ENCODE measurements around the gene ZCWPW1.

Gene ZCWPW1

DNA sequence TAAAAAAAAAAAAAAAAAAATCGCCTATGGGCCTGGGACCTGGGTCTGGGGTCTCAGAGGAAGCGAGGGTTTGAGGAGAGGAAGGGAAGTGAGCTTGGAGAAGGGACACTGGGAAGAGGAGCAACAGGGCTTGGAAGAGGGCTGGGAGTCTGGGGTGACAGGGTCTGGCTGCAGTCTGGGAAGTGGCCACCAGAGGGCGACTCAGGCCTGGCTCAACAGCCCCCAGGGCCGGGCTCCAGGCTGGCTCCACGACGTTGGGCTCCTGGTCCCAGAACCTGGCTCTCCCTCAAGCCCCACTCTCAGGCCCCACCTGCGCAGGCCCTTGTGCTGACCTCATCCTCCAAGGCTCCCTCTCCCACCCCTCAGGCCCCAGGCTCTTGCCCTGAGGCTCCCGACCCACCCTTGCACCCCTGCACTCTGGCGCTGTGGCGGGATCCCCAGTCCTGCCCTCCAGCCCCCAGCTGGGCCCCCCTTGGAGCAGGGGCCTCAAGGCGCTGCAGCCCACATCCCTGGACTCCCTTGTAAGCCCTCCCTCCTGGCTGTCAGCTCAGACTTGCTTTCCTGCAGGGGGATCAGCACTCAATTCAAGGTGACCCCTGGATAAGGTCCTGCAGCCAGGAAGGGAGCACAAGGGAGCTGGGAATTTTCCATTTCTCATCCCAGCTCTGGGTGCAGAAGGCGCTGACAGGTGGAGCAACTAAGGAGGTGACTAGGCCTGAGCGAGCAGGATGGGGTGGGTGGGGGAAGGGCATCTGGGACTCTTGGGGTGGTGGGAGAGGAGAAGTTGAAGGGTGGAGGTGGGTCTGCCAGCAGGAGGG is 40.9 kb upstream of the ZCWPW1 start:
- H3K36me3 ChIP-seq (ENCODE audit: control insufficient read depth, insufficient read depth, low read length), result peaks cover 63% of the 10 kb centered on the region
- no peaks in the 10 kb centered on the region for H3K9me3 ChIP-seq (ENCODE audit: control insufficient read depth, low read length)
- no peaks in the 10 kb centered on the region for H3K27me3 ChIP-seq (replicated peaks; ENCODE audit: control insufficient read depth, insufficient read depth, low read length, poor library complexity, severe bottlenecking)
- no peak overlapping the region for H3K4me3 ChIP-seq (ENCODE audit: insufficient read depth, low read depth, low read length, poor library complexity, severe bottlenecking)
- no peak overlapping the region for H3K27ac ChIP-seq (ENCODE audit: insufficient read depth, low read length, poor library complexity, severe bottlenecking)
- DNase-seq, result peak; percentile 63 to 77 (median 70)
- peaks cover 20% of the 10 kb centered on the region for H3K4me1 ChIP-seq (ENCODE audit: control insufficient read depth, insufficient read depth, low read length, poor library complexity, severe bottlenecking)

GRCh38 chr7:100467638-100468373 is 39.3 kb upstream of the ZCWPW1 start:
- Histone ChIP-seq H3K4me3 (ENCODE audit: insufficient read depth, low read depth, low read length, poor library complexity, severe bottlenecking) (no peak overlapping the region), H3K9me3 (ENCODE audit: control insufficient read depth, low read length) (no peaks in the 10 kb centered on the region), H3K27ac (ENCODE audit: insufficient read depth, low read length, poor library complexity, severe bottlenecking) (no peak overlapping the region), H3K4me1 (ENCODE audit: control insufficient read depth, insufficient read depth, low read length, poor library complexity, severe bottlenecking) (peaks cover 7% of the 10 kb centered on the region), H3K36me3 (ENCODE audit: control insufficient read depth, insufficient read depth, low read length) (peaks cover 59% of the 10 kb centered on the region), H3K27me3 (replicated peaks; ENCODE audit: control insufficient read depth, insufficient read depth, low read length, poor library complexity, severe bottlenecking) (no peaks in the 10 kb centered on the region)
- no peak for DNase-seq

GRCh38 chr7:100466653-100467605 is 38.4 kb upstream of the ZCWPW1 start:
- H3K4me1 ChIP-seq (ENCODE audit: control insufficient read depth, insufficient read depth, low read length, poor library complexity, severe bottlenecking), result peaks cover 6% of the 10 kb centered on the region
- no peaks in the 10 kb centered on the region for H3K27me3 ChIP-seq (replicated peaks; ENCODE audit: control insufficient read depth, insufficient read depth, low read length, poor library complexity, severe bottlenecking)
- H3K36me3 ChIP-seq (ENCODE audit: control insufficient read depth, insufficient read depth, low read length), result peaks cover 57% of the 10 kb centered on the region
- H3K9me3 ChIP-seq (ENCODE audit: control insufficient read depth, low read length), result no peaks in the 10 kb centered on the region
- DNase-seq, result no peak
- no peak overlapping the region for H3K27ac ChIP-seq (ENCODE audit: insufficient read depth, low read length, poor library complexity, severe bottlenecking)
- no peak overlapping the region for H3K4me3 ChIP-seq (ENCODE audit: insufficient read depth, low read depth, low read length, poor library complexity, severe bottlenecking)

- H3K36me3 ChIP-seq (ENCODE audit: control insufficient read depth, insufficient read depth, low read length), result peaks cover 56% of the 10 kb centered on the region
Measured at GRCh38 chr7:100465702-100466311, 37.3 kb upstream of the ZCWPW1 start.

DNA sequence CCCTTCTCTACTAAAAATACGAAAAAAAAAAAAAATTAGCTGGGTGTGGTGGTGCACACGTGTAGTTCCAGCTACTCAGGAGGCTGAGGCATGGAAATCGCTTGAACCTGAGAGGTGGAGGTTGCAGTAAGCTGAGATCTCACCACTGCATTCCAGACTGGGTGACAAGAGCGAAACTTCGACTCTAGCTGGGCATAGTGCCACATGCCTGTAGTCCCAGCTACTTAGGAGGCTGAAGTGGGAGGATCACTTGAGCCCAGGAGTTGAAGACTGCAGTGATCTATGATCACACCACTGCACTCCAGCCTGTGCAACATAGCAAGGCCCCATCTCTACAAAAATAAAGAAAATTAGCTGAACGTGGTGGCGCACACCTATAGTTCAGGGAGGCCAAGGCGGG is 36.8 kb upstream of the ZCWPW1 start:
- Histone ChIP-seq H3K27me3 (replicated peaks; ENCODE audit: control insufficient read depth, insufficient read depth, low read length, poor library complexity, severe bottlenecking) (no peaks in the 10 kb centered on the region), H3K27ac (ENCODE audit: insufficient read depth, low read length, poor library complexity, severe bottlenecking) (no peak overlapping the region), H3K36me3 (ENCODE audit: control insufficient read depth, insufficient read depth, low read length) (peaks cover 51% of the 10 kb centered on the region), H3K4me3 (ENCODE audit: insufficient read depth, low read depth, low read length, poor library complexity, severe bottlenecking) (no peak overlapping the region), H3K4me1 (ENCODE audit: control insufficient read depth, insufficient read depth, low read length, poor library complexity, severe bottlenecking) (peaks cover 6% of the 10 kb centered on the region), H3K9me3 (ENCODE audit: control insufficient read depth, low read length) (no peaks in the 10 kb centered on the region)
- no peak for DNase-seq

More at GRCh38 chr7:100465702-100466311, 37.3 kb upstream of the ZCWPW1 start:
- Histone ChIP-seq H3K27me3 (replicated peaks; ENCODE audit: control insufficient read depth, insufficient read depth, low read length, poor library complexity, severe bottlenecking) (no peaks in the 10 kb centered on the region), H3K27ac (ENCODE audit: insufficient read depth, low read length, poor library complexity, severe bottlenecking) (no peak overlapping the region), H3K4me3 (ENCODE audit: insufficient read depth, low read depth, low read length, poor library complexity, severe bottlenecking) (no peak overlapping the region), H3K9me3 (ENCODE audit: control insufficient read depth, low read length) (no peaks in the 10 kb centered on the region), H3K4me1 (ENCODE audit: control insufficient read depth, insufficient read depth, low read length, poor library complexity, severe bottlenecking) (peaks cover 6% of the 10 kb centered on the region)
- no peak for DNase-seq

DNA sequence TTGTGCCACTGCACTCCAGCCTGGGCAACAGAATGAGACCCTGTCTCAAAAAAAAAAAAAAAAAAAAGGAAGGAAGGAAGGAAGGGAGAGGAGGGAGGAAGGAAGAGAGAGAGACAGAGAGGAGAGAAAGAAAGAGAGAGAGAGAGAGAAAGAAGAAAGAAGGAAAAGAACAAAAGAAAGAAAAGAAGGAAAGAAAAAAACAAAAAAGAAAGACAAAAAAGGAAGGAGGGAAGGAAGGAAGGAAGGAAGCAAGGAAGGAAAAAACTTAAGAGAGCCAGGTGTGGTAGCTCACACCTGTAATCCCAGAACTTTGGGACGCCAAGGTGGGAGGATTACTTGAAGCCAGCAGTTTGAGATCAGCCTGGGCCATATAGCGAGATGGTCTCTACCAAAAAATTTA is 36.3 kb upstream of the ZCWPW1 start:
- no peaks in the 10 kb centered on the region for H3K9me3 ChIP-seq (ENCODE audit: control insufficient read depth, low read length)
- H3K27me3 ChIP-seq (replicated peaks; ENCODE audit: control insufficient read depth, insufficient read depth, low read length, poor library complexity, severe bottlenecking), result no peaks in the 10 kb centered on the region
- no peak overlapping the region for H3K4me3 ChIP-seq (ENCODE audit: insufficient read depth, low read depth, low read length, poor library complexity, severe bottlenecking)
- H3K27ac ChIP-seq (ENCODE audit: insufficient read depth, low read length, poor library complexity, severe bottlenecking), result no peak overlapping the region
- no peak for DNase-seq
- peaks cover 47% of the 10 kb centered on the region for H3K36me3 ChIP-seq (ENCODE audit: control insufficient read depth, insufficient read depth, low read length)
- H3K4me1 ChIP-seq (ENCODE audit: control insufficient read depth, insufficient read depth, low read length, poor library complexity, severe bottlenecking), result peaks cover 6% of the 10 kb centered on the region

DNA sequence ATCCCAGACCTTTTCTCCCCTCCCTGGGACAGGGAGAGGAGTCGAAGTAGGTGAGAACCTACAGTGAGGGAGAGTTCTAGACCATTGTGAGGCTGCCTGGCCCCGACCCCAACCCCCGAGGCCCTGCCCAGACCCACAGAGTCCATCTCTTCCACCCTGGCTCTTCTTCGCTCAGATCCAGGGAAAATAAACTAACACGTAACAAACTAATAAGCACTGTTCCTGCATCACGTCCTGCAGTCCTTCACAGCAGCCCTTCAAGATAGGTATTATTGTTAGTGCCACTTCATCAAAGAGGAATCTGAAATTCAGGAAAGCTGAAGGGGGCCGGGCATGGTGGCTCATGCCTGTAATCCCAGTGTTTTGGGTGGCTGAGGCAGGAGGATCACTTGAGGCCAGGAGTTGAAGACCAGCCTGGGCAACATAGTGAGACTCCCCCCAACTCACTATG is 35.7 kb upstream of the ZCWPW1 start, which contains the start of gene SPACDR:
Gene SPACDR (minus strand): TSS at position 51 of the 451 bp plus-strand sequence. CDS start 235 bp downstream, outside the sequence.
- Histone ChIP-seq H3K4me3 (ENCODE audit: insufficient read depth, low read depth, low read length, poor library complexity, severe bottlenecking) (no peak within 1 kb of the TSS), H3K36me3 (ENCODE audit: control insufficient read depth, insufficient read depth, low read length) (peaks cover 43% of the 10 kb centered on the region), H3K9me3 (ENCODE audit: control insufficient read depth, low read length) (no peaks in the 10 kb centered on the region), H3K27ac (ENCODE audit: insufficient read depth, low read length, poor library complexity, severe bottlenecking) (no peak within 1 kb of the TSS), H3K27me3 (replicated peaks; ENCODE audit: control insufficient read depth, insufficient read depth, low read length, poor library complexity, severe bottlenecking) (no peaks in the 10 kb centered on the region), H3K4me1 (ENCODE audit: control insufficient read depth, insufficient read depth, low read length, poor library complexity, severe bottlenecking) (peaks cover under 1% of the 10 kb centered on the region)
- no peak for DNase-seq

GRCh38 chr7:100457033-100457432 is 28.5 kb upstream of the ZCWPW1 start:
- no peaks in the 10 kb centered on the region for H3K27me3 ChIP-seq (replicated peaks; ENCODE audit: control insufficient read depth, insufficient read depth, low read length, poor library complexity, severe bottlenecking)
- H3K9me3 ChIP-seq (ENCODE audit: control insufficient read depth, low read length), result no peaks in the 10 kb centered on the region
- no peak overlapping the region for H3K27ac ChIP-seq (ENCODE audit: insufficient read depth, low read length, poor library complexity, severe bottlenecking)
- no peak for DNase-seq
- no peaks in the 10 kb centered on the region for H3K4me1 ChIP-seq (ENCODE audit: control insufficient read depth, insufficient read depth, low read length, poor library complexity, severe bottlenecking)
- H3K4me3 ChIP-seq (ENCODE audit: insufficient read depth, low read depth, low read length, poor library complexity, severe bottlenecking), result no peak overlapping the region
- H3K36me3 ChIP-seq (ENCODE audit: control insufficient read depth, insufficient read depth, low read length), result no peaks in the 10 kb centered on the region

DNA sequence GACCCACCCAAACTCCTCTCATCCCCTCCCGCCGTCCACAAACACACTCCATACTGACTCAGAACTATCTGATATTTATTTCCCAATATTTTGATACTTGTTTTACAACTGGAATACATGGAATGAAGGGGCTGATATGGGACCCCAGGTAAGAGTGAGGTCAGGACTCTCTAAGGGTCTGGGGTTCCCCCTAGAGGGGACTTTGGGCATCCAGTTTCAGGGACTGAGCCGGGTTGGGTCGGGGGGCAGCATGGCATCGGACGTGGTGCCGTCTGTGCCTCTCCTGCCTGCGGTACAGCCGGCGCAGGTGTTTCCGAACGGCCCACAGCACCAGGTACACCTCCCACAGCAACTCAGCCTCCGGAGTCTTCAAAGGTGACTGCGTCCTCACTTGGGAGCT is 28.1 kb upstream of the ZCWPW1 start:
- H3K27ac ChIP-seq (ENCODE audit: insufficient read depth, low read length, poor library complexity, severe bottlenecking), result no peak overlapping the region
- H3K36me3 ChIP-seq (ENCODE audit: control insufficient read depth, insufficient read depth, low read length), result no peaks in the 10 kb centered on the region
- no peak overlapping the region for H3K4me3 ChIP-seq (ENCODE audit: insufficient read depth, low read depth, low read length, poor library complexity, severe bottlenecking)
- no peak for DNase-seq
- no peaks in the 10 kb centered on the region for H3K9me3 ChIP-seq (ENCODE audit: control insufficient read depth, low read length)
- no peaks in the 10 kb centered on the region for H3K4me1 ChIP-seq (ENCODE audit: control insufficient read depth, insufficient read depth, low read length, poor library complexity, severe bottlenecking)
- no peaks in the 10 kb centered on the region for H3K27me3 ChIP-seq (replicated peaks; ENCODE audit: control insufficient read depth, insufficient read depth, low read length, poor library complexity, severe bottlenecking)
